A673 (cell line): ENCODE data around the gene SLC18B1.

Experiments
- EZH2 ChIP-seq: fragments of 200-600 bp; sonication (generic); IDR thresholded peaks from 2 replicates; pipeline ENCODE4 v1.6.1; 2017; ENCODE audit warnings: borderline replicate concordance, low read depth, mild to moderate bottlenecking, mixed read lengths, antibody characterized with exemption, low read length; ENCODE audit not compliant: poor library complexity, severe bottlenecking
- TF ChIP-seq, protein P1 (sequence below): fragments of 300-800, 200-600 bp; sonication (generic); conservative IDR thresholded peaks from 2 replicates; pipeline ENCODE4 v1.5.1; 2017; ENCODE audit warnings: low read depth, mild to moderate bottlenecking, antibody characterized with exemption, low read length, moderate library complexity, mixed read lengths

GRCh38 chr6:132797951-132798868 is at the start of gene SLC18B1:
- TF ChIP-seq, protein P1, sequence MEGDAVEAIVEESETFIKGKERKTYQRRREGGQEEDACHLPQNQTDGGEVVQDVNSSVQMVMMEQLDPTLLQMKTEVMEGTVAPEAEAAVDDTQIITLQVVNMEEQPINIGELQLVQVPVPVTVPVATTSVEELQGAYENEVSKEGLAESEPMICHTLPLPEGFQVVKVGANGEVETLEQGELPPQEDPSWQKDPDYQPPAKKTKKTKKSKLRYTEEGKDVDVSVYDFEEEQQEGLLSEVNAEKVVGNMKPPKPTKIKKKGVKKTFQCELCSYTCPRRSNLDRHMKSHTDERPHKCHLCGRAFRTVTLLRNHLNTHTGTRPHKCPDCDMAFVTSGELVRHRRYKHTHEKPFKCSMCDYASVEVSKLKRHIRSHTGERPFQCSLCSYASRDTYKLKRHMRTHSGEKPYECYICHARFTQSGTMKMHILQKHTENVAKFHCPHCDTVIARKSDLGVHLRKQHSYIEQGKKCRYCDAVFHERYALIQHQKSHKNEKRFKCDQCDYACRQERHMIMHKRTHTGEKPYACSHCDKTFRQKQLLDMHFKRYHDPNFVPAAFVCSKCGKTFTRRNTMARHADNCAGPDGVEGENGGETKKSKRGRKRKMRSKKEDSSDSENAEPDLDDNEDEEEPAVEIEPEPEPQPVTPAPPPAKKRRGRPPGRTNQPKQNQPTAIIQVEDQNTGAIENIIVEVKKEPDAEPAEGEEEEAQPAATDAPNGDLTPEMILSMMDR, result no peak
- TF ChIP-seq EZH2, result no peak
